GM12878 (cell line): ENCODE data around the gene GLT6D1. TPM values are rescaled to one million over a fixed set of nuclear protein-coding genes. Genes with fewer than 3 reads are reported as not detected.

Source experiments
- ATAC-seq: fragments of 200-7000 bp; cut with Tn5 transposase; 3 replicates; pipeline ENCODE4 v1.9.1; 2020; ENCODE audit warnings: mild to moderate bottlenecking, moderate library complexity
- BruUV-seq: library from RNA; stranded (reverse); fragments of 400-500 nt; replicated peaks from 2 replicates; lab custom pipeline; 2021; lab: Mats Ljungman, UMichigan
- CTCF ChIA-PET: fragments of 300-600 bp; sonication (Branson Sonifier 250); formaldehyde crosslinking; extraction: SDS; loops from one replicate; lab custom pipeline; 2021; ENCODE audit warnings: inconsistent platforms; lab: Yijun Ruan, JAX
- POLR2A ChIA-PET: fragments of 350-600 bp; formaldehyde crosslinking; extraction: SDS; loops from one replicate; lab custom pipeline; 2021; ENCODE audit warnings: inconsistent platforms; lab: Charles Lee
- RAD21 ChIA-PET: fragments of 300-600 bp; sonication (Branson Sonifier 250); formaldehyde crosslinking; loops from one replicate; lab custom pipeline; 2023; ENCODE audit warnings: antibody characterized with exemption; ENCODE audit not compliant: unreplicated experiment; lab: Charles Lee
- SMC1A ChIA-PET: fragments of 300-600 bp; sonication (Branson Sonifier 250); formaldehyde crosslinking; loops from one replicate; lab custom pipeline; 2023; ENCODE audit not compliant: unreplicated experiment, uncharacterized antibody; lab: Charles Lee
- DNase-seq: peaks from one replicate; pipeline ENCODE4 v3.0.0-alpha.2; 2011; ENCODE audit warnings: low read depth, low spot score
- FAIRE-seq: peaks from 3 replicates; lab custom pipeline; 2011; peaks lifted over from hg19 to GRCh38; lab: Jason Lieb, UNC
- H2AFZ ChIP-seq: 2 replicates; pipeline ENCODE4 v1.6.0; 2011; ENCODE audit warnings: low read depth, low read length, control low read depth; ENCODE audit not compliant: control insufficient read depth
- H3K27ac ChIP-seq: 2 replicates; pipeline ENCODE4 v1.5.1; 2011; ENCODE audit warnings: control low read depth; ENCODE audit not compliant: control insufficient read depth, insufficient read depth
- H3K27me3 ChIP-seq, 2 experiments: replicated peaks in 1 of 2; 2 replicates each; pipeline versions ENCODE4 v1.6.0 to v1.6.1; 2011; ENCODE audit warnings: low read length in 1 of 2; ENCODE audit not compliant: control insufficient read depth in 2 of 2, insufficient read depth in 2 of 2
- H3K36me3 ChIP-seq, 2 experiments: 2 replicates each; pipeline ENCODE4 v1.5.1; 2011; ENCODE audit warnings: low read length in 1 of 2; ENCODE audit not compliant: control insufficient read depth in 2 of 2, insufficient read depth in 2 of 2
- H3K4me1 ChIP-seq: 2 replicates; pipeline ENCODE4 v1.6.1; 2011; ENCODE audit warnings: mild to moderate bottlenecking, low read length, moderate library complexity, mixed read lengths; ENCODE audit not compliant: control insufficient read depth, insufficient read depth
- H3K4me2 ChIP-seq: 2 replicates; pipeline ENCODE4 v1.6.0; 2011; ENCODE audit warnings: control low read depth; ENCODE audit not compliant: control insufficient read depth, insufficient read depth
- H3K4me3 ChIP-seq: fragments of 200-600 bp; sonication (generic); 2 replicates; pipeline ENCODE4 v1.5.1; 2016
- H3K79me2 ChIP-seq: 2 replicates; pipeline ENCODE4 v1.6.0; 2011; ENCODE audit warnings: low read length; ENCODE audit not compliant: control insufficient read depth, insufficient read depth
- H3K9ac ChIP-seq: 2 replicates; pipeline ENCODE4 v1.8.0; 2011; ENCODE audit warnings: low read length, control low read depth, mixed read lengths; ENCODE audit not compliant: control insufficient read depth, insufficient read depth
- H3K9me3 ChIP-seq: replicated peaks from 3 replicates; pipeline ENCODE4 v1.5.1; 2011; ENCODE audit warnings: mild to moderate bottlenecking, low read length; ENCODE audit not compliant: control insufficient read depth, insufficient read depth
- H4K20me1 ChIP-seq: 2 replicates; pipeline ENCODE4 v1.6.0; 2011; ENCODE audit not compliant: control insufficient read depth, insufficient read depth
- BRCA1 ChIP-seq: IDR thresholded peaks from 2 replicates; pipeline ENCODE4 v1.6.1; 2011; ENCODE audit warnings: low read depth, low read length, improper control_type of control experiment
- ETV6 ChIP-seq, 2 experiments: fragments of 450-650 bp in 1 of 2; IDR thresholded peaks in 1 of 2; conservative IDR thresholded peaks in 1 of 2; 2 replicates each; pipeline ENCODE4 v1.6.1; 2014; ENCODE audit warnings: antibody characterized with exemption in 1 of 2, borderline replicate concordance in 1 of 2, low read depth in 1 of 2, mild to moderate bottlenecking in 1 of 2, moderate library complexity in 1 of 2
- MTA3 ChIP-seq: IDR thresholded peaks from 2 replicates; pipeline ENCODE4 v1.6.1; 2012; ENCODE audit warnings: low read length, inconsistent platforms, borderline replicate concordance
- PAX5 ChIP-seq: IDR thresholded peaks from 2 replicates; pipeline ENCODE4 v1.6.1; 2011; ENCODE audit warnings: low read depth, low read length, borderline replicate concordance
- RB1 ChIP-seq: fragments of 450-650 bp; formaldehyde crosslinking; IDR thresholded peaks from 2 replicates; pipeline ENCODE4 v1.6.1; 2017; ENCODE audit warnings: mild to moderate bottlenecking, borderline replicate concordance
- RUNX3 ChIP-seq: IDR thresholded peaks from 2 replicates; pipeline ENCODE4 v1.6.1; 2012; ENCODE audit warnings: low read length, inconsistent platforms
- SUZ12 ChIP-seq: fragments of 200-600 bp; sonication (generic); IDR thresholded peaks from one replicate; pipeline ENCODE4 v1.6.1; 2018; ENCODE audit warnings: antibody characterized with exemption, mild to moderate bottlenecking; ENCODE audit not compliant: unreplicated experiment
- YBX1 ChIP-seq: fragments of 450-650 bp; IDR thresholded peaks from 2 replicates; pipeline ENCODE4 v1.6.1; 2016; ENCODE audit warnings: antibody characterized with exemption
- ZBTB11 ChIP-seq: fragments of 450-650 bp; formaldehyde crosslinking; IDR thresholded peaks from 2 replicates; pipeline ENCODE4 v1.5.0; 2022; ENCODE audit warnings: mild to moderate bottlenecking, missing genetic modification characterization
- WGBS: methylation state at CpG from one replicate; pipeline ENCODE4 v1.1.6; 2016; ENCODE audit warnings: low lambda C conversion rate; ENCODE audit not compliant: insufficient replicate concordance, insufficient coverage; ENCODE audit errors: missing lambda C conversion rate; 5-methylcytosine and 5-hydroxymethylcytosine counted together
- in situ Hi-C: fragments of 300-500 bp; cut with MboI; formaldehyde crosslinking; loops from 9 replicates; pipeline ENCODE4 v1.14.3; 2018; ENCODE audit warnings: mixed read lengths
- intact Hi-C: fragments of 100-400 bp; cut with micrococcal nuclease; formaldehyde crosslinking; loops from one replicate; pipeline ENCODE4 v1.14.2; 2022; ENCODE audit not compliant: unreplicated experiment
- polyA plus RNA-seq, 11 experiments: library from polyadenylated mRNA; depleted of rRNA in 4 of 11; unstranded in 6 of 11; stranded (reverse) in 5 of 11; fragments of >200 nt; fragmentation: Nextera tagmentation in 4 of 11; fragmentation: Illumina TruSeq in 1 of 11; extraction: Ambion mirVana in 4 of 11; extraction: Trizol in 1 of 11; gene quantifications; 1 replicate in 1 of 11; 2 replicates in 10 of 11; pipeline versions ENCODE4 v1.2.1 to v1.2.3, GENCODE V29; 2011 to 2016; ENCODE audit warnings: inconsistent platforms in 2 of 11, missing spikeins in 2 of 11, low read depth in 1 of 11
- total RNA-seq, 4 experiments: library from RNA; depleted of rRNA in 3 of 4; stranded (reverse); fragments of >200 nt in 3 of 4; fragmentation: Illumina TruSeq in 1 of 4; extraction: Trizol in 1 of 4; gene quantifications; 2 replicates each; pipeline versions ENCODE4 v1.2.1 to v1.2.3, GENCODE V29; 2013 to 2021

GLT6D1 gene
- total and polyA plus RNA-seq, 10 of the 15 experiments (the other 5 are each of a cell fraction or from before 2014, with no cell fraction given): not detected

GRCh38 chr9:135580664-135581380 lies 58.5 kb downstream of the GLT6D1 start (continued):
- TF ChIP-seq ZBTB11 (CRISPR knock-in tag) (no peak), RB1 (no peak), MTA3 (no peak), RUNX3 (no peak)

GRCh38 chr9:135579889-135580660 lies 59.3 kb downstream of the GLT6D1 start:
- ChIA-PET POLR2A (no interaction called here), CTCF (no interaction called here), RAD21 (no interaction called here), SMC1A (no interaction called here)
- Histone ChIP-seq H2AFZ (no peak overlapping the region), H3K4me2 (no peak overlapping the region), H3K9ac (no peak overlapping the region), H4K20me1 (no peaks in the 10 kb centered on the region), H3K36me3 (no peaks in the 10 kb centered on the region), H3K79me2 (no peaks in the 10 kb centered on the region), H3K4me1 (no peaks in the 10 kb centered on the region), H3K27me3 (no peaks in the 10 kb centered on the region), H3K9me3 (no peaks in the 10 kb centered on the region), H3K27ac (no peak overlapping the region), H3K4me3 (no peak overlapping the region)
- in situ Hi-C loops (no loop called here), intact Hi-C loops (no loop called here)
- no peak for DNase-seq
- WGBS: 18% methylated on average over 10 of the region's 10 CpGs
- ATAC-seq: no peak
- no peak for FAIRE-seq
- no TSS peak for BruUV-seq
- TF ChIP-seq MTA3 (no peak), YBX1 (no peak), ETV6 (conservative IDR thresholded peaks at IDR 0.05 in 1 of 2, IDR thresholded peaks at IDR 0.05 in 1 of 2; ENCODE audit: borderline replicate concordance in 1 of 2, low read depth in 1 of 2) (no peak), BRCA1 (no peak), SUZ12 (no peak), PAX5 (no peak)
